A673 (cell line): ENCODE results near the gene USP48.

Experiments
- EZH2 ChIP-seq: fragments of 200-600 bp; sonication (generic); IDR thresholded peaks from 2 replicates; pipeline ENCODE4 v1.6.1; 2017; ENCODE audit warnings: borderline replicate concordance, low read depth, mild to moderate bottlenecking, mixed read lengths, antibody characterized with exemption, low read length; ENCODE audit not compliant: poor library complexity, severe bottlenecking
- TF ChIP-seq, protein P1 (sequence below): fragments of 300-800, 200-600 bp; sonication (generic); conservative IDR thresholded peaks from 2 replicates; pipeline ENCODE4 v1.5.1; 2017; ENCODE audit warnings: low read depth, mild to moderate bottlenecking, antibody characterized with exemption, low read length, moderate library complexity, mixed read lengths

DNA sequence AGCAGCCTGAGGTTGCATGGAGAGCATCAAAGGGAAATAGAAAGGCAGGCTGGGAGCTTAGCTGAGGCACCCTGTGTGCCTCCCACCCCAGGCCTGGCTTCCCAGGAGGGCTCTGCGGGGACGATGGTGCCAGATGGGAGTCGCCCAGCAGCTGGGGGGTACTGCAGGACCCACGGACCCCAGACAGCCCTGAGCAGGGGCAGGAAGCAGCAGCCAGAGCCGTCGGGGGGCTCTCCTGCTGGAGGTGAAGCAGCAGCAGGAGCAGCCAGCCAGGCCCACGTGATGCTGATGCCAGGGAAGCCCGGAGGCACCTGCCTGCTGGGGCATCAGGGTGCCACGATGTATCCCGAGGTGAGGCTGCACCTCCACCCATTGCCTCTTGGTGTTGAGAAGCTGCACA is 134.2 kb downstream of the USP48 start:
- TF ChIP-seq EZH2 = no peak
- TF ChIP-seq, protein P1, sequence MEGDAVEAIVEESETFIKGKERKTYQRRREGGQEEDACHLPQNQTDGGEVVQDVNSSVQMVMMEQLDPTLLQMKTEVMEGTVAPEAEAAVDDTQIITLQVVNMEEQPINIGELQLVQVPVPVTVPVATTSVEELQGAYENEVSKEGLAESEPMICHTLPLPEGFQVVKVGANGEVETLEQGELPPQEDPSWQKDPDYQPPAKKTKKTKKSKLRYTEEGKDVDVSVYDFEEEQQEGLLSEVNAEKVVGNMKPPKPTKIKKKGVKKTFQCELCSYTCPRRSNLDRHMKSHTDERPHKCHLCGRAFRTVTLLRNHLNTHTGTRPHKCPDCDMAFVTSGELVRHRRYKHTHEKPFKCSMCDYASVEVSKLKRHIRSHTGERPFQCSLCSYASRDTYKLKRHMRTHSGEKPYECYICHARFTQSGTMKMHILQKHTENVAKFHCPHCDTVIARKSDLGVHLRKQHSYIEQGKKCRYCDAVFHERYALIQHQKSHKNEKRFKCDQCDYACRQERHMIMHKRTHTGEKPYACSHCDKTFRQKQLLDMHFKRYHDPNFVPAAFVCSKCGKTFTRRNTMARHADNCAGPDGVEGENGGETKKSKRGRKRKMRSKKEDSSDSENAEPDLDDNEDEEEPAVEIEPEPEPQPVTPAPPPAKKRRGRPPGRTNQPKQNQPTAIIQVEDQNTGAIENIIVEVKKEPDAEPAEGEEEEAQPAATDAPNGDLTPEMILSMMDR = no peak
